Ishikawa (cell line): ENCODE data around the gene TRAK2.

Experiments used
- CEBPB ChIP-seq: IDR thresholded peaks from 2 replicates; pipeline ENCODE4 v1.6.1; 2012
- CREB1 ChIP-seq: IDR thresholded peaks from 2 replicates; pipeline ENCODE4 v1.6.1; 2012; ENCODE audit warnings: low read depth
- EGR1 ChIP-seq: IDR thresholded peaks from 2 replicates; pipeline ENCODE4 v1.6.1; 2012
- EP300 ChIP-seq: IDR thresholded peaks from 2 replicates; pipeline ENCODE4 v1.6.1; 2012; ENCODE audit warnings: borderline replicate concordance
- RAD21 ChIP-seq: IDR thresholded peaks from 2 replicates; pipeline ENCODE4 v1.6.1; 2012; ENCODE audit warnings: low read depth
- TAF1 ChIP-seq: IDR thresholded peaks from 2 replicates; pipeline ENCODE4 v1.6.1; 2012; ENCODE audit warnings: low read depth, mild to moderate bottlenecking
- TEAD4 ChIP-seq: IDR thresholded peaks from 2 replicates; pipeline ENCODE4 v1.6.1; 2012
- YY1 ChIP-seq: IDR thresholded peaks from 2 replicates; pipeline ENCODE4 v1.6.1; 2012; ENCODE audit warnings: low read depth
- TF ChIP-seq, protein P1 (sequence below): IDR thresholded peaks from 2 replicates; pipeline ENCODE4 v1.6.1; 2012; ENCODE audit warnings: low read depth, mild to moderate bottlenecking
- TF ChIP-seq, protein P2 (sequence below): IDR thresholded peaks from 2 replicates; pipeline ENCODE4 v1.6.1; 2012

DNA sequence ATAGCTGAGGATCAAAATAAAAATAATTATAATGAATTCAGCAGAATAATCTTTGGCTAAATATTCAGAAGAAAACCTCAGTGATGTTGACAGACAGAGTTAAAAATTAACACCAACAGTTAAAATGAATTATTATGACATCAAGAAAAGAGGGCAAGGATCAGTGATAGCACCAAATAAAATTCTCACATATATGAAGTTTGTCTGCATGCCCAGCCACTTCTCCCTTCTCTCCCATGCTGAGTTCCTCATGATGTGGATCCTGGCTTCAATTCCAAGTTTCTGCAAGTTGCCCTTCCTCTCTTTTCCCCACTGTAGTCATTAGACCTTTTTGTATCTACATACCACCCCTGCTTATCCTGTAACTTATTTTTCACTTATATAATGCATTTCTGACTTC is 7.1 kb upstream of the TRAK2 start:
- TF ChIP-seq RAD21 = no peak
- TF ChIP-seq EGR1 = no peak
- no peak for TF ChIP-seq TAF1
- TF ChIP-seq, protein P1, sequence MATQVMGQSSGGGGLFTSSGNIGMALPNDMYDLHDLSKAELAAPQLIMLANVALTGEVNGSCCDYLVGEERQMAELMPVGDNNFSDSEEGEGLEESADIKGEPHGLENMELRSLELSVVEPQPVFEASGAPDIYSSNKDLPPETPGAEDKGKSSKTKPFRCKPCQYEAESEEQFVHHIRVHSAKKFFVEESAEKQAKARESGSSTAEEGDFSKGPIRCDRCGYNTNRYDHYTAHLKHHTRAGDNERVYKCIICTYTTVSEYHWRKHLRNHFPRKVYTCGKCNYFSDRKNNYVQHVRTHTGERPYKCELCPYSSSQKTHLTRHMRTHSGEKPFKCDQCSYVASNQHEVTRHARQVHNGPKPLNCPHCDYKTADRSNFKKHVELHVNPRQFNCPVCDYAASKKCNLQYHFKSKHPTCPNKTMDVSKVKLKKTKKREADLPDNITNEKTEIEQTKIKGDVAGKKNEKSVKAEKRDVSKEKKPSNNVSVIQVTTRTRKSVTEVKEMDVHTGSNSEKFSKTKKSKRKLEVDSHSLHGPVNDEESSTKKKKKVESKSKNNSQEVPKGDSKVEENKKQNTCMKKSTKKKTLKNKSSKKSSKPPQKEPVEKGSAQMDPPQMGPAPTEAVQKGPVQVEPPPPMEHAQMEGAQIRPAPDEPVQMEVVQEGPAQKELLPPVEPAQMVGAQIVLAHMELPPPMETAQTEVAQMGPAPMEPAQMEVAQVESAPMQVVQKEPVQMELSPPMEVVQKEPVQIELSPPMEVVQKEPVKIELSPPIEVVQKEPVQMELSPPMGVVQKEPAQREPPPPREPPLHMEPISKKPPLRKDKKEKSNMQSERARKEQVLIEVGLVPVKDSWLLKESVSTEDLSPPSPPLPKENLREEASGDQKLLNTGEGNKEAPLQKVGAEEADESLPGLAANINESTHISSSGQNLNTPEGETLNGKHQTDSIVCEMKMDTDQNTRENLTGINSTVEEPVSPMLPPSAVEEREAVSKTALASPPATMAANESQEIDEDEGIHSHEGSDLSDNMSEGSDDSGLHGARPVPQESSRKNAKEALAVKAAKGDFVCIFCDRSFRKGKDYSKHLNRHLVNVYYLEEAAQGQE = no peak
- no peak for TF ChIP-seq CEBPB
- no peak for TF ChIP-seq EP300
- TF ChIP-seq, protein P2, sequence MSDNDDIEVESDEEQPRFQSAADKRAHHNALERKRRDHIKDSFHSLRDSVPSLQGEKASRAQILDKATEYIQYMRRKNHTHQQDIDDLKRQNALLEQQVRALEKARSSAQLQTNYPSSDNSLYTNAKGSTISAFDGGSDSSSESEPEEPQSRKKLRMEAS = no peak
- TF ChIP-seq CREB1 = no peak
- TF ChIP-seq YY1 = no peak
- TF ChIP-seq TEAD4 = no peak
